ENCODE data around the gene MVB12B.

The MVB12B gene

DNA sequence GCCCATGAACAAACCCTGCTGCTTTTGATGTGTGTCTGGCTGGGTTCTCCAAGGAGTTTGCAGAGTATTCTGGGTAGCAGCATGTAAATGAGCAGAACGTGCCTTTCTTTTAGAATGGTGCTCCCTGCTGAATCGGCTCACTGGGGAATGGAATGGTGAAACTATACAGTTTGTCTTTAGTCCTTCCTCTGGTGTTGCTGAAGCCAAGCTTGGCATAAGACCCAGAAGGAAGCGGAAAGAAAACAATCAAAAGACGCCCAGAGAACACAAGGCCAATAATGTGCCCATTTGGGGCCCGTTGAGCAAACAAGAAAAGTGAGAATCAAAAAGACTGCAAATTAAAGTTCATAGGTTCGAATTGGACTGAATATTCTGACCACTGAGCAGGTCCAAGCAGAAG, 60.1 kb downstream of the MVB12B start:
- no peak for DNase-seq

- DNase-seq: no peak
Measured at GRCh38 chr9:126388964-126389708, 62.5 kb downstream of the MVB12B start.

- no peak for DNase-seq
Measured at GRCh38 chr9:126389992-126390391, 63.4 kb downstream of the MVB12B start.

- DNase-seq: no peak
Measured at GRCh38 chr9:126390923-126391322, 64.3 kb downstream of the MVB12B start.

DNA sequence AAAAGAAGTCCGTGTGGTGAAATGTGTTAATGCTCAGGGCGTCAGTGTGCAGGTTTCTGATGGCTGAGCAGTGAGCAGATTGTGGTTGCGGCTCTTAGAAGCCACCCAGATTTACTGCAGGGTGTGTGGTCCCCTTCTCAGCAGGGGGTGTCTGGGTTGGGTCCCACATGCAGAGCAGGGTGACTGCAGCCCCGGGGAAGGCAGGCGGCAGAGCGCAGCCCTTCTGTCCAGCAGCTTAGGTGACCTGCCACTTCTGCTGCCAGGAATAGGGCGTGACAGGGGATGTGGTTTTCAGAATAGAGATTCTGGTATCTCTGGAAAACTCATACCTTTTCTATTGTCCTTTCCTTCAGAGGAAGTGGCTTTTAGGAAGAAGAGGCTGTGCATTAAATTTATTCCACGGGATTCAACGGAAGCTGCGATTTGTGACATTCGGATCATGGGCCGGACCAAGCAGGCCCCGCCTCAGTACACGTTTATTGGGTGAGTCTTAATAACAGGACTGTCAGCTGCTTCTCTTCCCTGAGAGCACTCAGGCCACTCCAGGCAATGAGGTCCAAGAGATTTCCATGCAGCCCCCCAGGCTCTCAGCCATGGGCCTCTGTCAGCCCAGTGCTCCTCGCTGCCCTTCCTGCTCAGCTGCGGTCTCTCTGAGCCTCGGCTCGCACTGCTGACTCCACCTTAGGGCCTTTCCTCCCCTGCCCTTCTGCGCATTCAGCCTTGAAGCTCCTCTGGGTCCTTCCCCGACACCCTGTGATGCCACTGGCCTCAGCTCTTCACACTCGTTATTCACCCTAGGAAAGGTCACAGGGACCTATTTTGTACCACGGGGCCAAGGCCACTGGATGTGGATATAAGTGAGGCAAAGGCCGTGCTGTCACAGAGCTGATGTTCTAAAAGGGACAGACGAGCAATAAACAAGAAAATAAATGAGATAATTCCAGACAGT, 65.4 kb downstream of the MVB12B start:
- DNase-seq: no peak

- no peak for DNase-seq
Measured at GRCh38 chr9:126392662-126393371, 66.2 kb downstream of the MVB12B start.

GRCh38 chr9:126393876-126394275, 67.2 kb downstream of the MVB12B start:
- no peak for DNase-seq

DNA sequence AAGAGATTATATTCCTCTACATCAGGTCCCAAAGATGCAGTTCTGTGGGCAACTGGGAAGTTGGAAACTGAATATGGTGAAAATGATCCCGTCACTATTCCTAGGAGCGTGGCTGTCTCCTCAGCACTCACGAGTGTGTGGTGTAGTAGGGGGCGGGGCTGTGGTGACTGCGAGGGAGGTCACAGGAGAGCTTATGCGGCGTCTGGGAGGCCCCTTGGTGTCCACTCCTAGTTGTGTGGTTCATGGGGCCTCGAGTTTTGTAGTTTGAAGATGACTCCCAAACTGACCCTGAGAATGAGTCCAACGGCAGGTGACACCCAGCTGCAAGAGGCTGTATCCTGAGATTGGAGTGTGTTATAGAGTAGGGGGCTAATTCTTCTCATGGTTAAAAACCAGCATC, 68.2 kb downstream of the MVB12B start:
- DNase-seq: no peak

- peak; percentile 23 for DNase-seq
Measured at GRCh38 chr9:126395439-126396212, 69.0 kb downstream of the MVB12B start.

DNA sequence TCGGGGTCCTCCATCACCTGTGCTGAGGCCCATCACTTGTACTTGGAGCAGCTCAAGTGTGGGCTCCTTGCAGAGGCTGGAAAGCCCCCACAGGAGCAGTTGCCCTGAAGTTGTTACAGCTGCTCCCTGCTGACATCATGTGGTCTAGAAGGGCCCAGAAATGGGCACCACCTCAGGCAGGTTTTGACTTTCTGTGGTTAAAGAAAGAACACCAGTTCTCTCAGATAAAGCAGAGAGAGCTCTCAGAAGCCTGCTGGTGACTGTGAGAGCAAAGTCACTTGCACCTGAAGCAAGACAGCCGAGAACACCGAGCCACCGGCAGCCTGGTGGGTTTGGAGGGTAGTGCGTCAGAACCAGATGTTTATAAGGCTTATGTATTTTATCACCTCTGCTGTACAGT, 70.4 kb downstream of the MVB12B start:
- DNase-seq: peak; percentile 36

DNA sequence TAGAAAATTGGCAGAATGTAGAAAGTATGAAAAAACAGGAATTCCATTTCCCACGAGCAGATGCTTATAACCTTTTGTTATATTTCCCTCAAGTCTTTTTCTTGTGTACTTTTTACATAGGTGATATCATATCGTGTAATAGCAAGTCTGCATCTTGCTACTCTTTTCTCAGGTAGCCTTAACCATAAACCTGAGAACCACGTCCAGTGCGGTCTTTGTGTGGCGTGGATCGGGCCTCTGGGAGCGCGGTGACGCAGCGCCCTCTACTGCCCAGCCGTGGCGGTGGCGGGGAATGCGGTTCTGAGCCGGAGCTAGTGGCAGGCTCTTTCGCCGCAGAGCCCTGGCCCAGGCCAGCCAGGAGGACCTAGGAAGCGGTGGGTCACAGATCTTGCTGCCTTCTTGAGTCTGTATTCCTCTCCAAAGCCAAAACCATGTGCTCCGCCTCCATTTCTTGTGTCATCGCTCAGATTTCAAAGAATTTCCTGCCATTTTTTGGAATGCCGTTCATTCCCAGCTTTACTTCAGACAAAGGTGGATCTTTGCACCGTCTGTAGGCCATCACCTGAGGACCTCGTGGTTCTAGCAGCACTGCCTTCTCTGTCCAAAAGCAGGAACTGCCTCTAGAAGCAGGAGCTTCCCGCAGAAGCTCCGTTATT, 71.9 kb downstream of the MVB12B start:
- peak; percentile 79 for DNase-seq

- no peak for DNase-seq
Measured at GRCh38 chr9:126399251-126399650, 72.6 kb downstream of the MVB12B start.

- no peak for DNase-seq
Measured at GRCh38 chr9:126399789-126400188, 73.2 kb downstream of the MVB12B start.

GRCh38 chr9:126400571-126400970, 73.9 kb downstream of the MVB12B start:
- no peak for DNase-seq

DNA sequence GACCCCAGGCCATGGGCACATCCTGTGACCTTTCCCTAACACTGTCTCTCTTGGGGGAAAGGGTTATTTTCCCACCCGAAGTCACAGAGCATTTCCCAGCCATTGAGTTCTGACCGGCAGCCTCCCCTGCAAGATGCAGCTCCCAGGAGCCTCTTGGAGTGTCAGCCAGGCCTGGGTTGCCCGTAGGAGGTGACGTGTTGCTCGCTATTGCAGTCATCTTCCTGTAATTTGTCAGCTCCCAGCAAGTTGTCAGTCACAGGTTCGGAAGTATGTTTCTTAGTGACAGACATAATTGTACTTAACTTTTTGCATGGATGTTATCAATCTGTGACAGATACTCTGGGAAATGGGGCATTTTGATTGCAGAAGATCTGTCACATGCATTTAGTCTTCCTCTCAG, 74.5 kb downstream of the MVB12B start:
- no peak for DNase-seq

- no peak for DNase-seq
Measured at GRCh38 chr9:126401581-126401980, 75.0 kb downstream of the MVB12B start.

GRCh38 chr9:126403397-126403796, 76.8 kb downstream of the MVB12B start:
- DNase-seq: no peak

- no peak for DNase-seq
Measured at GRCh38 chr9:126404459-126404858, 77.8 kb downstream of the MVB12B start.

- DNase-seq: no peak
Measured at GRCh38 chr9:126406075-126406667, 79.5 kb downstream of the MVB12B start.

- no peak for DNase-seq
Measured at GRCh38 chr9:126407114-126407870, 80.7 kb downstream of the MVB12B start.

DNA sequence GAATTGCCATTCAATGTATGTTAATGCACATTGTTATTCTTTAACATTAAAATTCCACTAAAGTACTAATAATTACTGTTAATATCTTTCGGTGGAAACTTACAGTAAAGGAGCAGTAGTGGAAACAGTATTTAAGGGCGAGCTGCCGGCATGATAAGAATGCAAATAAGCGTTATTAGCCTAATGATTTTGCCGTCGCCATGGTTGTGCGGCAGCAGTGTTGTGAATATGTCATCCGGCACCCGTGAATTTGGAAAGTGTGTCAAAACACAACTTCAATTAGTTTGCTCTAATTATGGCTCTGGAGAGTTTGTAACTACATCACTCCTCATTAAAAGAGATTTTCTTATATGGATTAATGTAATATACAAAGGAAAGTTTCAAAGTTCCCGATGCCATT, 81.4 kb downstream of the MVB12B start:
- no peak for DNase-seq
